HG03432 (cell line): Measurements from ENCODE around the gene NELFB.

Experiments
- ATAC-seq: cut with Tn5 transposase; IDR thresholded peaks from one replicate; pipeline ENCODE4 v1.9.1; 2021; ENCODE audit warnings: mild to moderate bottlenecking, moderate library complexity; ENCODE audit not compliant: unreplicated experiment

Gene NELFB

GRCh38 chr9:137302449-137303150 lies 47.5 kb downstream of the NELFB start:
- ATAC-seq = peak; percentile 51

DNA sequence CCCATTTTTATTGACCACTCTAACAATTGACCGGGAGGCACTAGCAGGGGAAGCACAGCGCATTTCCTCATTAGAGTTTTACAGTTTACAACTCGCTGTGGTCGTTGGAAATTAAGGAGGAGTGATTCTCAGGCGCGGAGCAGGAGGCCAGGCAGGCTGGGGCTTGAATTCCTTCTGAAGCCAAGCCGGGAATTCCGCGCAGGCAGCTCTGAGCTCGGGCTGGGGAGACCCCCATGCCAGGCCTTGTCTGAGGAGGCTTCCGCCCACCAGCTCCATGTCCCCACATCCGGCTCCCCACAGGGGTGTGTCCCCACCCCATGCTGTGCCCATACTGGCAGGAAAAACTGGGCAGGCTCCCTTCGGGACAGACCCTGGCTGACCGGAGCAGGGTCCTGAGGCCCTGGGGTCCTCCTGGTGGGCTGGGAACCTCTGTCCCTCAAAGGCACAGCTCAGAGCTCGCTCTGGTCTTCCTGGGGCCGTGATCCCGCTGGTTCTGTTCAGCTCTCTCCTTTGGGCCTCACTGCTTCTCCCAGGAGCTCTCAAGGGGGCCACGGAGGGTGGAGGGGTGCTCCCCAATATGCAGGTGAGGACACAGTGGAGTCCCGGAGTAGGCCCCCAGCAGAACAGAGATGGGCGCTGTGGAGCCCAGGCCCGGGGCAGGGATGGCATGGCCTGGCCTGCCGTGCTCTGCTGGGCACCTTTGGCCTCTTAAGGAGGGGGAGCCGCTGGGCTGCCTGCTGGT lies 48.2 kb downstream of the NELFB start:
- no peak for ATAC-seq

- ATAC-seq = no peak
These were observed 48.8 kb downstream of the NELFB start for GRCh38 chr9:137303893-137304382.

DNA sequence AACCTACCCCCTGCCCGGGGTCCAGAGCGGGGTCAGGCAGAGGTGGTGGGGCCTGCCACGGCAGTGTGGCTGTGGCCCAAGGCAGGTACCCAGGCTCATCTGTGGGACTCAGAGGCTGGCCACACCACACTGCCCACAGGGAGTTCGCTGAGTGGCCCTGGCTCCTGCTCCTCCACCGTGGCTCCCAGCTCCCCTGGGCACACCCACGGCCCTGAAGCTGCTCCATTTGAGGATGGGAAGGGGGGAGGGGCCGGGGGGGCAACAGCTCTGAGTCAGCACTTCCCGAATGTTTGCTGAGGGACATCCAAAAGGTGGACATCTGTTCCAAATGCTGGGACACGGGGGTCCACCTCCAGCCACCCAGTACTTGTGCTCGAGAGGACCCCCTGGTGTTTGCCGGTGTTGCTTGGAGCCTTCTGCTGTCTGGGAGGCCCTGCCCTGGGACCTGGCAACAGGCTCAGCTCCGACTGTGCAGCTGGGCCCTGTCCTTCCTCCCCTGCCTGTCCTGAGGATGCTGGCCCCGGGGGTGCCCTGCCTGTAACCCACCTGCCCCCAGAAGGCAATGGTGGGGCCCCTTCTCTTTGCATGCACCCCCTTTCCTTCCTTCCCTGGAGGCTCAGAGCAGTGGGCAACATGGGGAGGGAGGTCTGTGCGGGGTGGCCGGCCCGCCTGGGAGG lies 49.4 kb downstream of the NELFB start:
- no peak for ATAC-seq

DNA sequence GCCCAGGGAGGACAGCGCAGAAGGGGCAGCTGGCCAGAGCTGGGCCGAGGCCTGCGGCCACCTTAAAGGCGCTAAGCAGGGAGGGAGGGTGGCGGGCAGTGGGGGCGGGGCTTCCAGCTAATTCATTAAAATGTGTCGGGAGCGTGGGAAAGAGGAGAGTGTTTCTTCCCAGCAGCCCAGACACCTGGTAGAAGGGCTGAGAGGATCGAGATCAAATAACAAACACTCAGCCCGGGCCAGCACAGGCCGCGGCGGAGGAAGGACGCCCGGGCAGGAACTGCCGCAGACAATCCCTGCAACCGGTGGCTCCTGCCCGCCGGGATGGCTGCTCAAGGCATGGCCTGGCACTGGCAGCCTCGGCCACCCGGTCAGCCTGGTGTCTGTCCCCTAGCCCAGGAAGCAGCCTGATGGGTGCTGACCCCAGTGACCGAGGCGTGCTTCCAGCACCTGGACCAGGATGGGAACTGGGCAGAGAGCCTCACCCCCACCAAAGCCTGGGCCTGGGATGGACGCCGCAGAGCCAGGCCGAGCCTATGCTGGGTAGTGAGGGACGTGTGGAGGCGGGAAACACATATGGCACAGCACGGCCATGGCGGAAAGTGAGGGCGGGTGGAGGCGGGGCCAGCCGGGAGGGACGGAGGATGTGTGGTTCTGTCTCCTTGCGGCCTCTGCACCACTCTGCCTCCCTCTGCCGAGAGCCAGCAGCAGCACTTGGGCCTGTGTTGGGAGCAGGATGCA lies 50.1 kb downstream of the NELFB start:
- ATAC-seq = no peak

- ATAC-seq = no peak
These were observed 50.6 kb downstream of the NELFB start for GRCh38 chr9:137305798-137306065.

DNA sequence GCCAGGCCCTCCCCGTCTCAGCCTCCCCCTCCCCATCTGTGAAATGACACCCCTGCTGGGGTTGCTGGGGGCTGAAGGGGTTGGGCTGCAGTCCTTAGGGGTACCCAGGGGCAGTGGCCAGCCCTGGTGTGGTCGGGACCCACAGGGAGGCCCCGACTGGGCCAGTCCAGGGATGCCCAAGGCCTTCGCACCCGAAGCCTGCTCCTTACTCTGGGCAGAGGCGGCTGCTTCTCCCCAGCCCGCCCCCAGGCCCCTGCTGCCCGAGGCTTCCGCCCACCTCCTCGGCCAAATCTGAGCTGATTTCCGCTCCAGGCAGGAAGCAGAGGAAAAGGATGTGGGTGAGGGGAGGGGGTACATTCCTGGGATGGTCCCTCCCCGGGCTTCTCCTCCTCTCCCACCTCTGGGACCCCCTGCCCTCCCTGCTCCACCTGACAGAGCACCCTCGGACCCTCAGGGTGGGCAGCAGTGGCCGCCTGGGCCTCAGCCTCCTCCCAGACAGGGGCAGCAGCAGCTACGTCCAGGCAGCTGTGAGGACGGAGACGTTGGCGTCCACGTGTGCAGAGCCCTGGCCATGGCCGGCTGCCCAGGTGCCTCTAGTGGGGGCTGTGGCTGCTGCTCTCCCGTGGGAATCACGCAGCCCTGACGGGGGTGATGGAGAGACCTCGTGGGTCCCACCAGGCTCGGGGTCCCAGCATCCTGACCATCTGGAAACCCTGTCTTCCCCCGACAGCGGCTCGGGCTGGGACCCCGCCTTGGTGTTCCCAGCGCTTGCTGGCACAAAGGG lies 51.1 kb downstream of the NELFB start:
- ATAC-seq = no peak

- ATAC-seq = no peak
These were observed 51.7 kb downstream of the NELFB start for GRCh38 chr9:137306850-137307254.

- no peak for ATAC-seq
These were observed 52.3 kb downstream of the NELFB start for GRCh38 chr9:137307255-137308056.

- ATAC-seq = no peak
These were observed 53.0 kb downstream of the NELFB start for GRCh38 chr9:137308057-137308619.

DNA sequence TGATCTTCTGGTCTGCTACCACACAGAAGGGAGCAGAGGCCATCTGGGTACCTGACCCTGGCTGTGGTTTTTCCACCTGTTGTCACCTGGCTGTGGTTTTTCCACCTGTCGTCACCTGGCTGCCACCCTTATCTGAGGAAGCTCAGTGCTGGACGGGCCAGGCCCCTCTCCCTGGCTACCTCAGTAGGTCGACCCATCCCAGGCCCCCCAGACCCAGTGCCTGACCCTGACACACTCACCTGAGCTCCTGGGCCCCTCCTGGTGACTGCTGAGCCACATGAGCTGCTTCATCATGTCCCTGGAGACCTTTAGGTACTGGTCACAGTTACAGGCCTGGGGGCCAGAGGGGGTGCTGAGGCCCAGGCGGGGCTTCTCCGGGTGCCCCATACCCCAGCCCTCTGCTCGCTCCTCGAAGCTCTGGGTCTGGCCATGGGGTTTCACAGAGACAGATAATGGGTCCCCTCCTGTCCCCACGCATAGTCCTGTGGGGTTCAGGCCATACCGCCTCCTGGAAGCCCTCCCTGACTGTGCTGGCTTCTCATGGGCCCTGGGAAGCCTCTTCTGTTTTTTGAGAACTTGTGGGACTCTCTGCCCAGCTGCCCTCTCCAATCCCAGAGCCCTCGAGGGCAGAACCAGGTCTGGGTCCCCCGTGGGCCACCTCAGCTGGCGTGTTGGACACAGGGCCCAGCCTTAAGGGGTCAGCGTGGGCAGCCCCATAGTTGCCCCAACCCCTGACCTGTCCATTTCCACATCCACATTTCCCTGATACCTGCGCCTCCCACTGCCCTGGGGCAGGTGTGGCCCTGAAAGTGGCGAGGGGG lies 54.5 kb downstream of the NELFB start:
- no peak for ATAC-seq

GRCh38 chr9:137310189-137311052 lies 55.3 kb downstream of the NELFB start:
- no peak for ATAC-seq

DNA sequence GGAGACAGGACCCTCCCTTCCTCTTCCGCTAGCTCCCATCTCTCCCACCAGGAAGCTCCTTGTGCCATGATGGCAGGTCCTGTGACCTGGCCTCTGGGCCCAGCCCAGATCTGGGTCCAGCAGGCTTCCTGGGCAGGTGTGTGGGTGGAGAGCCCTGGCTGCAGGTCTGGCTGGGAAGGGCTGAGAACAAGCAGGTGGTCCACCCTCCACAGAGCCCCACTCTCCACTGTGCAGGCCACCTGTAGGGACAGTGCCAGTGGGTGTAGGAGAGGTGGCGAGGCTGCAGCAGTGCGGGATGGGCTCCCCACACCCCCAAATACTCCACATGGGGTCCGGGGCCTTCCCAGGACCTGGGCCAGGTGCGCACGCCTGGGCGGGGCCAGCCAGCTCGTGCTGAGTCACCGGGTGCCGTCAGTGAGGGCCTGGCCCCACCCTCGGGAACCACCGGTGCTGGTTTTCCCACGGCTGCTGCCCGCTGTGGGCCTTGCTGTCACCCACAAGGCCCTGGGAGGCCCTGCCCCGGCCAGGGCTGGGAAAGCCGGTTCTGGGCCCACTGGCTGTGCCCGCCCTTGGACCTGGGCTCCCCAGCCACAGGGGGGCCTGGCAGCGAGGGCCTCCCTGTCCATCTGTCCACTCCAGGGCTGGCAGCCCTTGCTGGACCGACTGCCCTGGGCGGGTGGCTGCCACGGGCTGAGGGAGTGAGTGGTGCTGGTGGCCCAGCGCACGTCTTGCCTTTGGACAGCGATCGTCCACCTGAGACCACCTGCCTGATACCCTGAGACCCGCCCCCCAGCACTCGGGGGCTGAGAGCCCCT lies 56.3 kb downstream of the NELFB start:
- no peak for ATAC-seq

GRCh38 chr9:137311986-137312851 lies 57.1 kb downstream of the NELFB start:
- ATAC-seq = no peak

- no peak for ATAC-seq
These were observed 57.8 kb downstream of the NELFB start for GRCh38 chr9:137312852-137313325.
